Colon (tissue), 2 donors: ENCODE data around the gene MRAS.
"Not testable (repeated sequence)": the region's sequence is repeated elsewhere in the genome, so short reads cannot be mapped to it uniquely, and the experiment has no call there.

Experiments used
- FAIRE-seq: peaks from 2 replicates; lab custom pipeline; 2012; peaks lifted over from hg19 to GRCh38; lab: Jason Lieb, UNC
- donor health status: control.
- donor health status: control.

Gene MRAS

DNA sequence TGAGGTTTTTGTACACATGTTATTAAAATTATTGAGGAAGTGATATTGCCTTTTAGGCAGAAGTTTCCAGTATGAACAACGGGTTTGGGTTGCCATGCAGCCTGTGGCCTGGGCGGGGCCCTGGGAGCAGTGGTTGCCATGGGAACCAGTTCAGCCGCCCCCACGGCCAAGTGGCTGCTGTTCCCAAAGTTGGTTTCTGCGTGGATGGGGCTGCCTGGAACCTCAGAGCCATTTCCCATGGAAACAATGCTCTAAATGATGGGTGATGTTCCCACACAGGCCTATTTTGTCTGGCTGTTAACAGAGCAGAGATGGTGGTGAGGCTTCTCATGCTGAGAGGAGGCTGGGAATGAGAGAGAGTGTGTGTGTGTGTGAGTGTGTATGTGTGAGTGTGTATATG lies 19.5 kb downstream of the MRAS start:
- FAIRE-seq, result no peak

DNA sequence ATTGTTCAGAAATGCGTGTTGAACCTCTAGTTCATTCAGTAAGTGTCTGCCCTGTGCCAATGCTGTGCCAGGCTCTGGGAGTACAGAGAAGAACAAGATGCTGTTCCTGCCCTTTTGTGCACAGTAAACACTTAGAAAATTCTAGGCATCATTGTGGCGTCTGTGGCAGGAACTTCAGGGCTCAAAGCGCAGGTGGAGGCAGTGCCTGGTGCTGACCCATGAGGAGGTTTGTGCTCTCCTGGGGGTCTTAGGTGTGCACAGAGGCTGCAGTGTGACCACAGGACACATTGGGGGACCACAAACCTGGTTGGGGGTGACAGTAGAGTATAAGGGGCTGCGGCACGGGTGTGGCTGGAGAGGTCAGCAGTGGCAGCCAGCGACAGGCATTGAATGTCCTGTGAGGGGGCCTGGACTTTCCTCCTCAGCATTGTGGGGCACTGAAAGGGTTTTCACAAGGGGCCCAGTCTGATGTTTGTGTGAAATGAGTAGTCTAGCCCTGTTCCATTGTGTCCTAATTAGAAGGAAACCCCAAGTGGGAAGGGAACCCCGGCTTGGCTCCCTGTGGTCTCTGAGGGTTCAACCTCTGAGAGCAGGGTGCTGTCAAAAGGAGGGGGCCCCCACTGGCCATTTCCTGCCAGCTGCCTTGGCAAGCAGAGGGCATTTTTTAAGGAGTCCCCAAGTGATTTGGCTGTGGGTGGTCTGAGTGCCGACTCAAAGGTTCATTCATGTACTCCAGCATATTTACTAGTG lies 20.9 kb downstream of the MRAS start:
- FAIRE-seq, result no peak

DNA sequence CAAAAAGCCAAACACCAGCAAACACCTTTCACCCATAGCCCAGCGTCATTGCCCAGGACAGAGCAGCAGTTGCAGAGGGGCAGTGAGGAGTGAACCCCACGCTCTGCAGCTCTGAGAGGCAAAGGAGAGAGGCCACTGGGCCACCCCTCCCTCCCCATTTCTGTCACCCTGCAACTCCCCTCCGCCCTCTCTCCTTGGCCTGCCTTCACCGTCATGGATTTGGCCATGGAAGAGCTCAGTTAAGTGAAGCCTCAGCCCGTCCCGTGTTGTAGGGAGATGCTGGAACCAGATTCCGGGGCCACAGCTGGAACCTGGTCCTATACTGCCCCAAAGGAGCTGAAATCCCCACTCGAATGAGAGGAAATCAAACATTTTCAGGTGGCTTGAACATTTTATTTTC lies 21.9 kb downstream of the MRAS start:
- FAIRE-seq, result no peak

DNA sequence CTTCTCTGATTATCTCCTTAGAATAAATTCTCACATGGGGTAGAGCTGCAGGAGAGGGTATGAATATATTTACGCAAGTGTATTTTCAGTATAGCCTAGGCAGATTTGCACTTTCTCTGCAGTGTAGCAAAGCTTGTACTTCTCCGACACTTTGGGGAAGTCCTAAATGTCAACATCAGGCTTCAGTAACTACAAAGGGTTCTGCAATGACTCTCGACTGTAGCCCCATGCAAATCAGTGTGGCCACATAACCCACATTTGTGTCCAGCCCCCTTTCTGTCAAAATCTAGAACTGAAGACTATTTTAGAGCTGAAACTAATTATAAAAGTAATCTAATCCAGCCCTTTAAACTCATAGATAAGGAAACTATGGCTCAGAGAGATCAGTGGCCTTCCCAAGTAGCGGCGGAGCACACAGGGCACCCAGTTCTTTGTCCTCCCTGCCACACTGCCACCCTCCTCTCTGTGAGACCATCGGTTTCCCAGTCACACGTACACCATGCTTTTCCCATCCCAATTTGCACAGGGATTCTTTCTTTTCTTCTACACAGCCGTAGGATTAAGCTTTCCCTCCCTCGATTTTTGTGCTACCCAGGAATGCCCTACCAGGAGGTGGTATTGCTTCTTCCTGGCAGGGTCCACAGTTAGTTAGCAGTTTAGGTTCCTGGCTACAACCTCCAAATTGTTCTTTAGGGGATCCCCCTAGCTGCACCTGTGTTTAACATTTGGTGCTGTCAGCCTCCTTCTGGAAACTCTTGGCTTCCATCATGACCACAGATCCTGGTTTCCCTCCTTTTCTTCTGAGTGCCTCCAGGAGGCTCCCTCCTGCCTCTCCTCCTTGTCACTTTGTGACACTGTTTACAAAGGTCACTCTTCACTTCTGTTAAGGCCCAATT lies 22.9 kb downstream of the MRAS start:
- FAIRE-seq, result no peak

DNA sequence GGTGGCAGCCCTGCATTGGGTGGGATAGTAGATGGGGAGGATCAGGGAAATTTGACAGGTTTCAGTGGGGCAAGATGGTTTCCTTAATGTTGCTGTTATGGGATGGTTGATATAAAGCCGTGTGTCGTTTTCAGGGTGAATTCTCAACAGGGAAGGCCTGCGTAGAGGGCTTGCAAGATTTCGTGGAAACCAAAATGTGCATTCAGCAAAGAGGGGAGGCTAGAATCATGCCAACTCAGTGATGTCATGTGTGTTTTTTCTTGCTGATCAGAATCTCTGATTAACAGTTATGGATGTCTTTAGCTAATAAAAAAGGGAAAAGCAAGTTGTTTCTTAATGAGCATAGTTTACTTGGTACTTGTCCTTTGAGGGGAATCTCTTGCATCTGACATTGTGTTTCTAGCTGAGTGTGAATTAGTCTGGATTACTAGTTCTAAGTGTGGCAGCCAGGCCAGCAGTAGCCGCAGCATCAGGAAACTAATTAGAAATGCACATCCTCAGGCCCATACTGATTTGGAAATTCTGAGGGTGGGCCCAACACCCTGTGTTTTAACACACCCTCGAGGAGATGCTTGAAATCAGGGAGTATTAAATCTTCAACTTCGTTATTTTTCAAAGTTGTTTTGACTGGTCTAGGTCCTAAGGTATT lies 24.8 kb downstream of the MRAS start:
- no peak for FAIRE-seq

DNA sequence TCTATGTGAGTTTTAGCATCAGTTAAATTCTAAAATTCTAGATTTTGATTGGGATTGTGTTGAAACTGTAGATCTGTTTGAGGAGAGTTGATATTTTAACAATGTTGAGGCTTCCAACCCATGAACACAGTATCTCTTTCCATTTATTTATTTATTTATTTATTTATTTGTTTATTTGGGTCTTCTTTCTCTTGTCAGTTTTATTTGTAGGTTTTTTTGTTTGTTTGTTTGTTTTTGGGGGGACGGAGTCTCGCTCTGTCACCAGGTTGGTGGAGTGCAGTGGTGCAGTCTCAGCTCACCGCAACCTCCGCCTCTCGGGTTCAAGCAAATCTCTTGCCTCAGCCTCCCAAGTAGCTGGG lies 25.3 kb downstream of the MRAS start:
- no peak for FAIRE-seq

DNA sequence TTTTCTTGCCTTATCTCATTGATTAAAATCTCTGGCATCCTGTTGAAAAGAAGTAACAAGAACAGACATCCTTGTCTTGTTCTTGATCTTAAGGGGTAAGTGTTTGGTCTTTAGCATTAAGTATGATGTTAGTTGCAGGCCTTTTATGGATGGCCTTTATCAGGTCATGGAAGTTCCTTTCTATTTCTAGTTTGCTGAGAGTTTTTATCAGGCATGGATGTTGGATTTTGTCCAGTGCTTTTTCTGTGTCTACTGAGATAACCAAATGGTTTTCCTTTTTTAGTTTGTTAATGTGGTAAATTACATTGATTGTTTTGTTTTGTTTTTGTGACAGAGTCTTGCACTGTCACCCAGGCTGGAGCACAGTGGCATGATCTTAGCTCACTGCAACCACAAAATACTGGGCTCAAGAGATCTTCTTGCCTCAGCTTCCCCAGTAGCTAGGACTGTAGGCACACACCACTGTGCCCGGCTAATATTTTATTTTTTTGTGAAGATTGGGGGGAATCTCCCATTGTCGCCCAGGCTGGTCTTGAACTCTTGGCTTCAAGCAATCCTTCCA lies 26.3 kb downstream of the MRAS start:
- no peak for FAIRE-seq

DNA sequence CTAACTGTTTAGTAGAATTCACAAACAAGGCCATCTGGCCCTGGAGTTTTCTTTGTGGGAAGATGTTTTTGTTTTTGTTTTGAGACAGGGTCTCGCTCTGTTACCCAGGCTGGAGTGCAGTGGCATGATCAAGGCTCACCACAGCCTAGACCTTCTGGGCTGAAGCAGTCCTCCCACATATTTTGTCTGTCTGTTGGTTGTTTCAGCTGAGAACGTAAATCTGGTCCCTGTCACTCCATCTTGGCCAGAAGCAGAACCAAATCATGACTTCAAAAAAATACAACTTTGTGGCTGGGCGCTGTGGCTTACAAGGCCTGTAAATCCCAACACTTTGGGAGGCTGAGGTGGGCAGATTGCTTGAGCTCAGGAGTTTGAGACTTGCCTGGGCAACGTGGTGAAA lies 27.1 kb downstream of the MRAS start:
- no peak for FAIRE-seq

DNA sequence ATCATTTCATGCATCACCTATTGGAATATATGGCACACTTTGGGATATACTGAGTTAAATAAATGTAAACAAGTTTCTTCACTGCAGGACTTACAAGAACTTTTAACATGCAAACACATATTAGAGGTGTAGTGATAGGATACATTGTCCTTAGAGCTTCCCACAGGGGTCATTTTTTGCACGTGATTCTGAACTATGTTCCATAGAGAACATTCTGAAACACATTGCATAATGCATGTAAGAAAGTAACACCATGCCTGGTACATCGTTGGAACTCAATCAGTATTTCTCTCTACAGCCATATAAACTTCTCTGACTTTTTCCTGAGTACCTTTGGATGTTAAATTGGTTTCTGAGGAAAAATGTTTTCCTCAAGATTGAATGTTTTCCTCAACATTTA lies 28.3 kb downstream of the MRAS start:
- FAIRE-seq, result no peak

DNA sequence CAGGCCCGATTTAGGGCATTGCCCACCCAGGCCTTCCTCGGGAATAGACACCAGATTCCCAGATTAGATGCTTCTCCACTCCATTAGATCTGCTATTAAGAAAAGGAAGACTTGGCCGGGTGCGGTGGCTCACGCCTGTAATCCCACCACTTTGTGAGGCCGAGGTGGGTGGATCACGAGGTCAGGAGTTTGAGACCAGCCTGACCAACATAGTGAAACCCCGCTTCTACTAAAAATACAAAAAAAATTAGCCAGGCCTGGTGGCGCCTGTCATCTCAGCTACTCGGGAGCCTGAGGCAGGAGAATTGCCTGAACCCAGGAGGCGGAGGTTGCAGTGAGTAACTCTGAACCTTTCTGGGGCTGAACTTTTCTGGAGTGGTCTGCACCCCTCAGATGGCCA lies 28.8 kb downstream of the MRAS start:
- FAIRE-seq, result not testable (repeated sequence)

DNA sequence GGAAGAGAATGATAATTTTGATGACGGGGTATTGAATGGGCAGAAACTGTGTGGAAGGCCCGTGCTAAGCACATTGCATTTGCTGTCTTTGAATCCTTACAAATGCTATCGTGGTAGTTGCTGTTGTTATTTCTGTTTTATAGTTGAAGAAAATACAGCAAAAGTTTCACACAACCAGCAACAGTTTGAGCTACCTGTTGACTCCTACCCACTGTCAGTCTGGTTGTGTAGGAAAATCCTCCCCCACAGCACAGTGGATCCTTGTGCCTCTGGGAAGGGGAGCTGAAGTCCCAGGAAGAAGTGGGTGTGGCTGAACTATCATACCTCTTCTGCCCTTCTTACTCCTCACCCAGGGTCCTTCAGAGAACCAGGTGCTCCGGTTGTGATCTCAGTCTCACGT lies 29.4 kb downstream of the MRAS start:
- no peak for FAIRE-seq

DNA sequence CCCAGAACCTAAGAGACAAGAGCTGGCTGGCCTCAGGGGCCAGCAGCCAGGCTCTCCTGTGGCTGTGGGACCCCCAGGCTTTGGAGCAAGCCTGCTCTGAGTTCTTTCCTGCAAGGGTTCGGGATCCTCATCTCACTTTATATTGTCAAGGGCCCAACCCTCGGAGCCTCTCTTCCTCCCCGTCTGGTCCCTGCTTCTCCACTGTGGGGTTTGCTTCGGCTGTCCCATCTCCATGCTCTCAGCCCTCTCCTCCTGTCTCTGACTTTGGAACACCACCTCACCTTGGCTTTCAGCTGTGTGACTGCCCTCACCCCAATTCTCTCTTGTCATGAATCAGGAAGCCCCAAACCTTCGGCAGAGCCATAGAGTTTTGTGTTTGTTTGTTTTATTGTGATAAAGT lies 30.0 kb downstream of the MRAS start:
- FAIRE-seq, result no peak

DNA sequence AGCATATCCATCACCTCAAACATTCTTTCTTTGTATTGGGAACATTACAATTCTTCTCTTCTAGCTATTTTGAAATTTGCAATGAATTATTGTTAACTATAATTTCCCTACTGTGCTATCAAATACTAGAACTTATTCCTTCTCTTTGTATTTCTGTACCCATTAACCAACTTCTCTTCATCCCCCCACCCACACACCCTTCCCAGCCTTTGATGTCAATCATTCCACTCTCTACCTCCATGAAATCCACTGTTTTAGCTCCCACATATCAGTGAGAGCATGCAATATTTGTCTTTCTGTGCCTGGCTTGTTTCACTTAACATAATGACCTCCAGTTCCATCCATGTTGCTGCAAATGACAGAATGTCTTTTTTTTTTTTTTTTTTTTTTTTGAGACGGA lies 30.6 kb downstream of the MRAS start:
- FAIRE-seq, result no peak

DNA sequence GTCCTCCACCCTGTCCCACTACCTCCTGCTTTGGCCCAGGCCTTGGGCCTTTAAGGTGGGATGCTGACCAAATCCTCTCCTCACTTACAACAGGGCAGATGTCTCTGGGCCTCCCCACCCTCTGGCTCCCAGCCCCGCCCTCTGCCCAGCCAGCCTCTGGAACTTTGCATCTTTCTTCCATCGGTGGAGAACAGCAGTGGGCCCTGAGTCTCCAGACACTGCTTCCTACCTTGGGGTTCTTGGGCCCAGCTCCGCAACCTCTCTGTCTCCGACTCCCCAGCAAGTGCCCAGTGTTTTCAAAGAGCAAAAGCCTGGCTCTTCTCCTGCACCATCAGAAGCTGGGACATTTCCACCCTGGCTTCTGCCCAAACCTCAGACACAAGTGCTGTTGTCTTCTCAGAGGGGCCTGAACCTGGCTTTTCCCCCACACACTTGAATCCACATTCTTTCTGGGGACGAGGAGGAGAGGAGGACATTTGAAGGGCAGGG lies 33.1 kb downstream of the MRAS start:
- FAIRE-seq, result no peak

DNA sequence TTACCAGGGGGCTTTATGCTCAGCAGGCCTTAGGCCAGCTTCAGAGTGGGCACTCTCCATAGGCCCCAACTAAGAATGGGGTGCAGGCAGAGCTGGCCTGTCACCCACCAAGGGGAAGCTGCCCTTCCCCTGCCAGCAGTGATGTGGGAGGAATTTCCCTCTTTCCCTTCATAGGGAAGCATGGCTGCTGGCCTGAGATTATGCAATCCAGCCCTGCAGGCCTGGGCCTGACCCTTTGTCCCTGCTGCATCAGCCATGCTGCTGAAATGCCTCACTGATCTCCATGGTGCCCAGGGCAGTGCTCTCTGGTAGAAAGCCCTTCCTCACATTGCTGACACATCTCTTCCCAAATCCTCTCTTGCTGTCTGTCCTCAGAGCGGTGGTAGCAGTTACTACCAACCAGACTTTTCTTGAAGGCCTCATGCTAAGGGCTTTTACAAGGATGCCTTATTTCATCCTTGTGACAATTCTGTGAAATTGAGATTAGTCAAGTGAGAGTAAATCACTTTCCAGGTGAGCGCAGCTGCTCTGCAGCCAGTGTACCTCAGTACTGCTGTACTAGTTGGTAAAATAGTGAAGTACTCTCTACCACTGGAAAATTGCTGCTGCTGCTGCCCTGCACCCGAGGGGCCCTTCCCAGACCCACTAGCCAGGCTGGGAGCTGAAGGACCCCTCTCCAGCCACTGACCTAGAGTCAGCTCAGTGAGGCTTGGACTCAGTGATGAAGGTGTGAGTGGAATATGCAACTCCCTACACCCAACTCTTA lies 33.8 kb downstream of the MRAS start:
- FAIRE-seq, result no peak

DNA sequence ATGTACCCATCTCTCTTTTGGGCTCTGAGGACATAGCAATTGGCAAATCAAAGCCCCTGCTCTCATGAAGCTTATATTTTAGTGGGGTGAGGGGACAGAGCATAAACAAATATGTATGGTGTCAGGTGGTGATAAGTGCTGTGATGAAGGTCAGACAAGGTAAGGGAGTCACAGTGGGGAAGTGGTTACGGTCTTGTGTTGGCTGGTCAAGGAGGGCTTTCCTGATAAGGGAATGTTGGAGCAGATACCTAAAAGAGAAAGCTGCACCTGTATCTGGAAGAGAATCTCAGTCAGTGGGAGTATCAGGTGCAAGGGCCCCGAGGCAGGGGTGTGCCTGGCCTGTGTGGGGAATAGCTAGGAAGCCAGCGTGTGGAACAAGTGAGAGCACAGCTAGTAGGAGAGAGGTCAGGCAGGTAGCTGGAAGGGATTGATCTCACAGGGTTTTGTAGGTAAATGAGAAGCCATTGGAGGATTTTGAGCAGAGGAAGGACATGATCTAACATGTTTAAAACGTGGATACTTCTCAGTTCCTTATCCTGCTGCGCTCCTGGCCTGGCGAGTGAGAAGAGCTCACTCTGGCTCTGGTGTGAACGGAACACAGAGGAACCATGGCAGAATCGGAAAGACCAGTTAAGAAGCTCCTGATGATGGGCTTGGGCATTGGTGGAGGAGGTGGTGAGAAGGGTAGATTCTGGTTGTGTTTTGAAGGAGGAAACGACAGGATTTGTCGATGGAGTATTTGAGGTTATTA lies 35.5 kb downstream of the MRAS start:
- FAIRE-seq, result no peak

DNA sequence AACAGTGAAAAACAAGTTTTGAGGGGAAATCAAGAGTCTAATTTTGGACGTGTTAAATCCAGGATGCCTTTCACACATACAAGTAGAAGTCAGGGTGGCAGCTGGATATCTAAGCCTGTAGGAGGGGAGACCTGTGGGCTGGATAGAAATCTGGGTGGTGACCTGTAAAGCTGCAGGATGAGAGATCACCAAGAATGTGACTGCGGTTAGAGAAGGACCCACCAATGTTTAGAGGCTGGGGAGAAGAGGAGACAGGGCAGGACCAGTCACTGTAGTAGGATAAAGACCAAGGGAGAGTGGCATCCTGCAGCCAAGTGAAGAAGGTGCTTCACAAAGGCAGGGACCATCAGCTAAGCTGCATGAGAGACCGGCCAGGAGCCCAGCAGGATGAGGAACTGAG lies 36.2 kb downstream of the MRAS start:
- no peak for FAIRE-seq

DNA sequence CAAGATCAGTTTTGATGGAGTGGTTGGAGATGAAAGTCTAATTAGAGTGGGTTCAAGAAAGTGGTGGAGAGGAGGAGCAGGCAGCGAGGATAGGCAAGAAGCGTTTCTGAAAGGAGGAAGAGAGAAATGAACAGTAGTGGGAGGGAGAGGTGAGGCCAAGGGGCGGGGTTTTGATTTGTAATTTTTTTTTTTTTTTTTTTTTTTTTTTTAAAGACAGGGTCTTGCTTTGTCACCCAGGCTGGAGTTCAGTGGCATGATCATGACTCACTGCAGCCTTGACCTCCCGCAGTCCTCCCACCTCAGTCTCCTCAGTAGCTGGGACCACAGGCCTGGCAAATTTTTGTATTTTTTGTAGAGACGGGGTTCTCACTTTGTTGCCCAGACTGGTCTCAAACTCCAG lies 36.6 kb downstream of the MRAS start:
- no peak for FAIRE-seq

DNA sequence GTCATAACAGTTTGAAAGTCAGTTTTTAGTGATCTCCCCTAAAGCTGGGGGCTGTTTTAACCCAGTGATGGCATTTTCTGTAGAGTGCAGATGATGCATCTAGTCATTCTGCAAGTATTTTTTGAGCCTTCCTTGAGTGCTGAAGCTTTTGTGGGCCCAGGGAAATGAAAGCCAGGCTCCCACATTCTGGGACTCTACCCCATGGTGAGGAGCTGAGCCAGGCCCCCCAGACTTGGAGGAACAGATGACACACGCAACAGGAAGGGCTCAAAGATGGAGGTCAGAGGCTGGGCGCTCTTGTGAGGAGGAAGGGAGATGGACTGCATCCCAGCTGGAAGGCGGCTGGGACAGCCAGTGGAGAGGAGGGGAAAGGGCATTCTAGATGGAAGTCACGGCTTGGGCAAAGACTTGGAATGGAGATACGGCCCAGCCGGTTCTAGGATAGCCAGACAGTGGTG lies 40.8 kb downstream of the MRAS start:
- FAIRE-seq, result no peak

DNA sequence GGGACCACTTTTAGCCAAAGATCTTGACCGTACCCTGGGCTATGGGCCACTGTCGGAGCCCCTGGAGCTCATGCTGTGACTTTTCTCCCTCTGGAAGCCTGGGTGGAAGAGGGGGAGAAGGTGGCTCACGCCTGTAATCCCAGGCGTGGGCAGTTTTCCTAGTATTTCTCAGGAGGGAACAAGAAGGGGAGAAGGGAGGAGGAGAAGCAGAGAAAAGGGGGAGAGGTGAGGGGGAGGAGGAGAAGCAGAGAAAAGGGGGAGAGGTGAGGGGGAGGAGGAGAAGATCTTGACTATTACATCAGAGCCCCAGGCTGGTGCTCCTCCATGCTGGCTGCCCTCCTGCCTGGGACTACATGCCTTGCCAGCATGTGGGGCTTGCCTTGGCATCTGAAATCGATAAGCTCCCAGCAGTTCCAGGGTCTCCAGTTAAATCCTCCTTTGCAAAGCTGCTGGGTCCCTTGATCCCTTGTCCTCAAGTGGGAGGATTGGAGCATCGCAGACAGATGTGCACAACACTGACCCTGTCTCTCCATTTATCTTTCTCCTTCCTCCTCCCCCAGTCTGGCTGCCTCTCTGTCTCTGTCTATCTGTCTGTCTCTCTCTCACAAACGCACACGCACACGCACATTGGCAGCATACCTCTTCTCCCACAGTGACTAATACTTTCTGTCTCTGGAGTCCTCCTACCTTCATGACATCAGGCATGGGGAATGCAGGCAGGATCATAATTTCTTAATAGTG lies 41.6 kb downstream of the MRAS start:
- no peak for FAIRE-seq
